ENCODE results near the gene TMEM229B. TPM values are rescaled to one million over a fixed set of nuclear protein-coding genes. Genes with fewer than 3 reads are reported as not detected.

TMEM229B gene
- total RNA-seq, 1 donor from 2014 or later = 3.7 TPM

DNA sequence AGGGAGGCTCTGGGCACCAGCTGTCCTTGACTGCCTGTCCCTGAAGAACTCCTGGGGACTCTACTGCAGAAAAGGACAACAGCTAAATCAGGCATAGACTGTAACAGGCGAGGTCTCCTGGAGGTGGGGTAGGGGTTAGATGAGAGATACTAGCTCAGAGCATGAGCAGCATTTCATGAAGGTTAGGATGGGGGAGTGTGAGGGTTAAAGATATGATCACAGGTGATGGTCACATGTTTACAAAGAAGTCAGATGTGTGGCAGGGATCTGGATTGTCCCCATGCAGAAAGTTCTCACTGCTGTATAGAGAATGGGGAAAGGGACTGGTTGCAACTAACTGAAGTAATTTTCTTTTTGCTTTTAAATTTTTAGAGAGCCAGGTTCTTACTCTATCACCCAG is 26.5 kb downstream of the TMEM229B start:
- no peak for DNase-seq
- POLR2A ChIA-PET = no interaction called here
- H3K36me3 Mint-ChIP-seq (ENCODE audit: low read depth) = no peaks in the 10 kb centered on the region
- H3K9me3 Mint-ChIP-seq = no peaks in the 10 kb centered on the region
- no peak overlapping the region for H3K27ac Mint-ChIP-seq
- ATAC-seq (ENCODE audit: low read depth) = no peak
- TF ChIP-seq, protein P1, sequence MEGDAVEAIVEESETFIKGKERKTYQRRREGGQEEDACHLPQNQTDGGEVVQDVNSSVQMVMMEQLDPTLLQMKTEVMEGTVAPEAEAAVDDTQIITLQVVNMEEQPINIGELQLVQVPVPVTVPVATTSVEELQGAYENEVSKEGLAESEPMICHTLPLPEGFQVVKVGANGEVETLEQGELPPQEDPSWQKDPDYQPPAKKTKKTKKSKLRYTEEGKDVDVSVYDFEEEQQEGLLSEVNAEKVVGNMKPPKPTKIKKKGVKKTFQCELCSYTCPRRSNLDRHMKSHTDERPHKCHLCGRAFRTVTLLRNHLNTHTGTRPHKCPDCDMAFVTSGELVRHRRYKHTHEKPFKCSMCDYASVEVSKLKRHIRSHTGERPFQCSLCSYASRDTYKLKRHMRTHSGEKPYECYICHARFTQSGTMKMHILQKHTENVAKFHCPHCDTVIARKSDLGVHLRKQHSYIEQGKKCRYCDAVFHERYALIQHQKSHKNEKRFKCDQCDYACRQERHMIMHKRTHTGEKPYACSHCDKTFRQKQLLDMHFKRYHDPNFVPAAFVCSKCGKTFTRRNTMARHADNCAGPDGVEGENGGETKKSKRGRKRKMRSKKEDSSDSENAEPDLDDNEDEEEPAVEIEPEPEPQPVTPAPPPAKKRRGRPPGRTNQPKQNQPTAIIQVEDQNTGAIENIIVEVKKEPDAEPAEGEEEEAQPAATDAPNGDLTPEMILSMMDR (IDR thresholded peaks at IDR 0.05) = no peak
- intact Hi-C loops (cut with micrococcal nuclease) = no loop called here
- H3K4me1 Mint-ChIP-seq = no peaks in the 10 kb centered on the region
- CTCF ChIA-PET = interaction anchor here (1.1 kb wide), 1 partner anchor 109 kb away, joined by 3 read pairs; no protein-coding TSS in a partner anchor
- H3K27me3 Mint-ChIP-seq = peaks cover 2% of the 10 kb centered on the region
- no peak overlapping the region for H3K4me3 Mint-ChIP-seq

DNA sequence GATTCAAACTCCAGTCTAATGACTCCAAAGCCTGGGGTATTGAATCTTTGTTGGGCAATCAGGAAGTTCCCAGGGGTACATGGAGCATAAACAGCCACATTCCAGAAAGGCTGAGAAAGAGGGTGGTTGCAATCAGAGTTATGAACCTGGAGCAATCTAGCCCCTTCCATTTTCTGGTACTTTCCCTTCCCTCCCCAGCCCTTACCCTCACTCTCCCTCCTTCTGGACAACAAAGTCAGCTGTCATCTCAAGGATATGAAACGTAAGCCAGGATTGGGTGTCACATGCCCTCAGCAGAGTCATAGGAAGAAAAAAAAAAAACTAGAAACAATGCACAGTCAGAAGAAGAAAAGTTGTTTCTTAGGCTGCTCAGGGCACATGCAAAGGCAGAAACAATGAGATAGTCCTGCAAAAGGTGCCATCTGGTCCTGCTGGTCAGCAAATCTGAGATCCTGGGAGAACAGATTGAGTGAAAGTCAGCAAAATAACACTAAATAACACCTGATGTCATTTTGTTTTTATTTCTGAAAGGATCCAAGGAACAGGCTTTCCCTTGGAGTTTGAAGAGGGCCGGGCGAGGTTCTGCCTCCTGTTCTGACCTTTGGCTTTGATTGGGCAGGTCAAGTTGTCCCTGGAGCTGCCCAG is 27.1 kb downstream of the TMEM229B start:
- ChIA-PET POLR2A (no interaction called here), CTCF (interaction anchor here (1.1 kb wide), 1 partner anchor 110 kb away, joined by 3 read pairs; no protein-coding TSS in a partner anchor)
- DNase-seq = no peak
- Mint-ChIP-seq H3K27me3 (peaks cover 5% of the 10 kb centered on the region), H3K36me3 (ENCODE audit: low read depth) (no peaks in the 10 kb centered on the region), H3K27ac (no peak overlapping the region), H3K9me3 (peaks cover 3% of the 10 kb centered on the region), H3K4me3 (no peak overlapping the region), H3K4me1 (no peaks in the 10 kb centered on the region)
- TF ChIP-seq, protein P1 (IDR thresholded peaks at IDR 0.05) = no peak
- intact Hi-C loops (cut with micrococcal nuclease) = no loop called here
- no peak for ATAC-seq (ENCODE audit: low read depth)

DNA sequence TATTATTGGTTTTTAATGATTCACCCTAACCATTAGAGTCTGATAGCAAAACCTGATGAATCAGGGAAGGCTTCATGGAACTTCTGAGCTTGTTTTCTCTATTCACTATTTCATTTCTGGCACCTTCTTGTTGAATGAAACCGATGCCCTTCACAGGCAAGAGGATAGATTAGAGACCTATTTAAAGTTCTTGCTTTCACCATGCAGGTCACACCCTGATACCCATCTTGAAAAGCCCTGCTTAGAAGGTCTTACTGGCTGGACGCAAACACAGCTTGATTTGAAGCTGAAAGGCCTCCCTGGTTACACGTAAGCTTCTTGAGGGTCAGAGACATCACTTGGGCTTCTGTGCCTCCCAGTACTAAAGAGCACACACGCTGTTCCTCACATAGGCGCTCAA is 29.2 kb downstream of the TMEM229B start:
- Mint-ChIP-seq H3K27me3 (peaks cover 5% of the 10 kb centered on the region), H3K36me3 (ENCODE audit: low read depth) (no peaks in the 10 kb centered on the region), H3K27ac (no peak overlapping the region), H3K4me3 (no peak overlapping the region), H3K4me1 (no peaks in the 10 kb centered on the region), H3K9me3 (peaks cover 3% of the 10 kb centered on the region)
- no peak for DNase-seq
- TF ChIP-seq, protein P1 (IDR thresholded peaks at IDR 0.05) = no peak
- ATAC-seq (ENCODE audit: low read depth) = no peak
- ChIA-PET CTCF (interaction anchor here (1.7 kb wide), 1 partner anchor 32 kb away, joined by 6 read pairs; no protein-coding TSS in a partner anchor), POLR2A (interaction anchor here (0.6 kb wide), 1 partner anchor 12 kb away, joined by 3 read pairs; no protein-coding TSS in a partner anchor)
- intact Hi-C loops (cut with micrococcal nuclease) = no loop called here

DNA sequence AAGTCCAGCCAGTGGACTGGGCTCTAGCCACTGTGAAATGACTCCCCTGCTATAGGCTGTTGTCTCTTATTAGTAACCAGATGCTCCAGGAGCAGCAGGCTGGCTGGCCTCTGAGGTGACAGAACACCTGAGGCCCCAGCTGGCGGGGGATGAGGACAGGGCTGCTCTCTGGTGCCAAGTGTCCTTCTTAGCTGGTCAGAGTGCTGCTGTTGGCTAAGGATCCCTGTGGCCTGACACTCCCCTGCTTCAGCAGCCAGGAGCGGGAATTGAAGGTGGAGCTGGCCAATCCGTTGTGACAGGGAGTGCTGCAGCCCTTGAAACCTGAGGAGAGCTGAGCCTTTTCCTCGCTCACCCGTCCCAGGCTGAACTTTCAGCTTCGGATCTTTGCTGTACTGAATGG is 30.7 kb downstream of the TMEM229B start:
- no peaks in the 10 kb centered on the region for H3K4me1 Mint-ChIP-seq
- TF ChIP-seq, protein P1 (IDR thresholded peaks at IDR 0.05) = no peak
- no peak overlapping the region for H3K4me3 Mint-ChIP-seq
- intact Hi-C loops (cut with micrococcal nuclease) = no loop called here
- peaks cover 3% of the 10 kb centered on the region for H3K9me3 Mint-ChIP-seq
- ATAC-seq (ENCODE audit: low read depth) (no peak), DNase-seq (no peak)
- CTCF ChIA-PET = interaction anchor here (0.5 to 1.7 kb wide), 2 partner anchors 30 to 86 kb away, joined by 3 to 6 read pairs; no protein-coding TSS in a partner anchor
- no peaks in the 10 kb centered on the region for H3K36me3 Mint-ChIP-seq (ENCODE audit: low read depth)
- peaks cover 7% of the 10 kb centered on the region for H3K27me3 Mint-ChIP-seq
- POLR2A ChIA-PET = no interaction called here
- no peak overlapping the region for H3K27ac Mint-ChIP-seq

DNA sequence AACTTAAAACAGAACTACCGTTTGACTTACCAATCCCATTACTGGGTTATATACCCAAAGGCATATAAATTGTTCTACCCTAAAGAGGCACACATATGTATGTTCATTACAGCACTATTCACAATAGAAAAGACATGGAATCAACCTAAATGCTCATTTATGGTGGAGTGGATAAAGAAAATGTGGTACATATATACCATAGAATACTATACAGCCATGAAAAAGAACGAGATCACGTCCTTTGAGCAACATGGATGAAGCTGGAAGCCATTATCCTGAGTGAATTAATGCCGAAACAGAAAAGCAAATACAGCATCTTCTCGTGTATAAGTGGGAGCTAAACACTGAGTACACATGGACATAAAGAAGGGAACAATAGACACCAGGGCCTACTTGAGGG is 31.8 kb downstream of the TMEM229B start:
- TF ChIP-seq, protein P1 (IDR thresholded peaks at IDR 0.05) = no peak
- DNase-seq (no peak), ATAC-seq (ENCODE audit: low read depth) (no peak)
- POLR2A ChIA-PET = no interaction called here
- intact Hi-C loops (cut with micrococcal nuclease) = no loop called here
- H3K36me3 Mint-ChIP-seq (ENCODE audit: low read depth) = no peaks in the 10 kb centered on the region
- no peak overlapping the region for H3K4me3 Mint-ChIP-seq
- peaks cover 3% of the 10 kb centered on the region for H3K9me3 Mint-ChIP-seq
- CTCF ChIA-PET = no interaction called here
- no peaks in the 10 kb centered on the region for H3K4me1 Mint-ChIP-seq
- H3K27ac Mint-ChIP-seq = no peak overlapping the region
- peaks cover 7% of the 10 kb centered on the region for H3K27me3 Mint-ChIP-seq

All from activated B cell treated with CpG ODN at 0.5 μM for 24 hours (primary cell).